GM23338 (cell line): ENCODE data around the gene NELFB. TPM values are rescaled to one million over a fixed set of nuclear protein-coding genes. Genes with fewer than 3 reads are reported as not detected.

Experiments used
- ATAC-seq: fragments of 200-7000 bp; cut with Tn5 transposase; 3 replicates; pipeline ENCODE4 v1.9.1; 2020
- DNase-seq: peaks from one replicate; pipeline ENCODE4 v3.0.0-alpha.2; 2015; ENCODE audit warnings: low spot score
- H2AFZ ChIP-seq: fragments of 200-600 bp; sonication (generic); 2 replicates; pipeline ENCODE4 v1.8.0; 2016; ENCODE audit warnings: antibody characterized with exemption, mild to moderate bottlenecking, moderate library complexity
- H3F3A ChIP-seq: fragments of 200-600 bp; sonication (generic); replicated peaks from 2 replicates; pipeline ENCODE4 v1.8.0; 2017; ENCODE audit warnings: antibody characterized with exemption, mixed run types, low read depth
- H3K27ac ChIP-seq: fragments of 200-600 bp; sonication (generic); 2 replicates; pipeline ENCODE4 v1.6.1; 2016; ENCODE audit warnings: low read depth
- H3K27me3 ChIP-seq: fragments of 200-600 bp; sonication (generic); 2 replicates; pipeline ENCODE4 v1.8.0; 2016; ENCODE audit warnings: mild to moderate bottlenecking, mixed run types, moderate library complexity; ENCODE audit not compliant: insufficient read depth
- H3K36me3 ChIP-seq: fragments of 200-600 bp; sonication (generic); 2 replicates; pipeline ENCODE4 v1.8.0; 2016; ENCODE audit warnings: mild to moderate bottlenecking; ENCODE audit not compliant: insufficient read depth
- H3K4me1 ChIP-seq: fragments of 200-600 bp; sonication (generic); 2 replicates; pipeline ENCODE4 v1.8.0; 2016; ENCODE audit warnings: mild to moderate bottlenecking, moderate library complexity; ENCODE audit not compliant: insufficient read depth
- H3K4me2 ChIP-seq: fragments of 200-600 bp; sonication (generic); 2 replicates; pipeline ENCODE4 v1.7.1; 2017; ENCODE audit warnings: mixed run types
- H3K4me3 ChIP-seq: fragments of 200-600 bp; sonication (generic); 2 replicates; pipeline ENCODE4 v1.6.1; 2016; ENCODE audit warnings: mixed run types
- H3K79me2 ChIP-seq: fragments of 200-600 bp; sonication (generic); replicated peaks from 2 replicates; pipeline ENCODE4 v1.8.0; 2017; ENCODE audit warnings: mild to moderate bottlenecking; ENCODE audit not compliant: insufficient read depth
- H3K9me2 ChIP-seq: fragments of 200-600 bp; sonication (generic); 2 replicates; pipeline ENCODE4 v1.8.0; 2017; ENCODE audit not compliant: insufficient read depth
- H4K20me1 ChIP-seq: fragments of 200-600 bp; sonication (generic); replicated peaks from 2 replicates; pipeline ENCODE4 v1.8.0; 2017; ENCODE audit warnings: mild to moderate bottlenecking; ENCODE audit not compliant: insufficient read depth
- H3K27ac Mint-ChIP-seq: 2 replicates; pipeline ENCODE4 v1.8.0; 2020; ENCODE audit warnings: inconsistent platforms, mild to moderate bottlenecking, moderate library complexity, mixed read lengths
- H3K27me3 Mint-ChIP-seq: 3 replicates; pipeline ENCODE4 v1.8.0; 2022; ENCODE audit warnings: low read depth, mild to moderate bottlenecking, moderate library complexity, mixed read lengths, inconsistent platforms; ENCODE audit not compliant: insufficient read depth, poor library complexity
- H3K36me3 Mint-ChIP-seq: 3 replicates; pipeline ENCODE4 v1.8.0; 2021; ENCODE audit warnings: low read depth, mild to moderate bottlenecking, inconsistent platforms, moderate library complexity, mixed read lengths
- H3K4me1 Mint-ChIP-seq: 3 replicates; pipeline ENCODE4 v1.8.0; 2020; ENCODE audit warnings: mild to moderate bottlenecking, inconsistent platforms, mixed read lengths
- H3K4me3 Mint-ChIP-seq: 3 replicates; pipeline ENCODE4 v1.8.0; 2021; ENCODE audit warnings: moderate library complexity, mild to moderate bottlenecking, inconsistent platforms, mixed read lengths
- H3K9me3 Mint-ChIP-seq: 3 replicates; pipeline ENCODE4 v1.8.0; 2020; ENCODE audit warnings: moderate library complexity, mild to moderate bottlenecking, inconsistent platforms, mixed read lengths
- CTCF ChIP-seq, 2 experiments: fragments of 200-600 bp in 1 of 2; sonication (generic) in 1 of 2; conservative IDR thresholded peaks; 2 replicates each; pipeline versions ENCODE4 v1.5.1 to v1.6.1; 2016 to 2017; ENCODE audit warnings: antibody characterized with exemption in 2 of 2, low read depth in 2 of 2, mild to moderate bottlenecking in 2 of 2, moderate library complexity in 1 of 2
- ETS1 ChIP-seq: IDR thresholded peaks from 2 replicates; pipeline ENCODE4 v1.6.1; 2016; ENCODE audit warnings: antibody characterized with exemption
- EZH2 ChIP-seq: fragments of 200-600 bp; sonication (generic); IDR thresholded peaks from one replicate; pipeline ENCODE4 v1.8.0; 2017; ENCODE audit warnings: antibody characterized with exemption, mild to moderate bottlenecking, low read depth; ENCODE audit not compliant: unreplicated experiment
- EZH2phosphoT487 ChIP-seq: fragments of 200-600 bp; sonication (generic); IDR thresholded peaks from one replicate; pipeline ENCODE4 v1.8.1; 2018; ENCODE audit warnings: antibody characterized with exemption; ENCODE audit not compliant: unreplicated experiment
- JUNB ChIP-seq: IDR thresholded peaks from one replicate; pipeline ENCODE4 v1.6.1; 2016; ENCODE audit warnings: antibody characterized with exemption; ENCODE audit not compliant: unreplicated experiment
- NANOG ChIP-seq: IDR thresholded peaks from 2 replicates; pipeline ENCODE4 v1.6.1; 2016; ENCODE audit warnings: antibody characterized with exemption, borderline replicate concordance
- POLR2AphosphoS5 ChIP-seq: IDR thresholded peaks from 2 replicates; pipeline ENCODE4 v1.6.1; 2016; ENCODE audit warnings: antibody characterized with exemption, low read depth
- STAT1 ChIP-seq: IDR thresholded peaks from one replicate; pipeline ENCODE4 v1.6.1; 2016; ENCODE audit warnings: antibody characterized with exemption; ENCODE audit not compliant: unreplicated experiment
- ZNF114 ChIP-seq: fragments of 250-450 bp; sonication (Bioruptor Pico); IDR thresholded peaks from 2 replicates; pipeline ENCODE4 v1.5.0; 2020; ENCODE audit warnings: mild to moderate bottlenecking, moderate library complexity
- ZNF331 ChIP-seq: fragments of 250-450 bp; sonication (Bioruptor Pico); IDR thresholded peaks from 2 replicates; pipeline ENCODE4 v1.5.0; 2020; ENCODE audit warnings: low read depth, mild to moderate bottlenecking, moderate library complexity
- polyA plus RNA-seq: library from polyadenylated mRNA; unstranded; fragments of >200 nt; fragmentation: Nextera tagmentation; extraction: Ambion mirVana; gene quantifications from 2 replicates; pipeline ENCODE4 v1.2.1, GENCODE V29; 2016
- total RNA-seq: library from RNA; depleted of rRNA; stranded (reverse); fragments of >200 nt; shearing (Covaris generic); gene quantifications from 2 replicates; pipeline ENCODE4 v1.2.3, GENCODE V29; 2014
- TF ChIP-seq, protein P1 (sequence below): IDR thresholded peaks from one replicate; pipeline ENCODE4 v1.6.1; 2018; ENCODE audit warnings: antibody characterized with exemption; ENCODE audit not compliant: unreplicated experiment

The NELFB gene
- total and polyA plus RNA-seq, 2 experiments from 2014 or later = 30.0 to 97.3 TPM

- TF ChIP-seq ZNF331 (CRISPR knock-in tag) = no peak
- no peak for TF ChIP-seq EZH2
- TF ChIP-seq EZH2phosphoT487 = no peak
Measured at GRCh38 chr9:137216188-137216965, 38.8 kb upstream of the NELFB start (continued).

GRCh38 chr9:137217276-137218211 lies 37.6 kb upstream of the NELFB start:
- 0 out of 2 replicates have a peak, but pooled peaks cover 3% of the 10 kb centered on the region for H3K4me1 ChIP-seq
- ATAC-seq (peak; percentile 66), DNase-seq (peak; percentile 89)
- 0 out of 2 replicates have a peak overlapping the region, but pooled peaks have one; percentile 38 for H3K4me2 ChIP-seq
- H3K36me3 ChIP-seq = no peaks in the 10 kb centered on the region
- H3K79me2 ChIP-seq = no peaks in the 10 kb centered on the region
- no peaks in the 10 kb centered on the region for H3K9me2 ChIP-seq
- H3K4me3 Mint-ChIP-seq = peak overlapping the region; percentile 39; the same call in 1 of the 3 replicates
- H2AFZ ChIP-seq = no peak overlapping the region
- H3K27me3 ChIP-seq = peaks cover 3% of the 10 kb centered on the region; the same call in 1 of the 2 replicates
- H3K36me3 Mint-ChIP-seq = no peaks in the 10 kb centered on the region; the same call in 1 of the 3 replicates
- no peak overlapping the region for H3K27ac Mint-ChIP-seq
- H3K27me3 Mint-ChIP-seq = no peaks in the 10 kb centered on the region
- no peaks in the 10 kb centered on the region for H3K9me3 Mint-ChIP-seq
- TF ChIP-seq POLR2AphosphoS5 (peak; percentile 30; the same call in 1 of the 2 replicates), ZNF331 (CRISPR knock-in tag) (no peak), CTCF (conservative IDR thresholded peaks at IDR 0.05; ENCODE audit: low read depth in 2 of 2) (no peak; a peak in 1 of 4 replicates), ZNF114 (CRISPR knock-in tag) (no peak)
- H3F3A ChIP-seq = 0 out of 2 replicates have a peak, but pooled peaks cover 3% of the 10 kb centered on the region
- peaks cover 7% of the 10 kb centered on the region; the same call in 2 of the 3 replicates for H3K4me1 Mint-ChIP-seq
- no peak overlapping the region for H3K4me3 ChIP-seq
- H4K20me1 ChIP-seq = no peaks in the 10 kb centered on the region; the same call in 1 of the 2 replicates
- H3K27ac ChIP-seq = 0 out of 2 replicates have a peak overlapping the region, but pooled peaks have one; percentile 32

- Histone ChIP-seq H4K20me1 (no peaks in the 10 kb centered on the region; the same call in 1 of the 2 replicates), H3K4me1 (peaks cover 3% of the 10 kb centered on the region; the same call in 1 of the 2 replicates), H3K27ac (no peak overlapping the region), H3K27me3 (peaks cover 9% of the 10 kb centered on the region; the same call in 1 of the 2 replicates), H3K4me2 (no peak overlapping the region), H3K79me2 (no peaks in the 10 kb centered on the region), H3K36me3 (no peaks in the 10 kb centered on the region), H3F3A (0 out of 2 replicates have a peak, but pooled peaks cover 3% of the 10 kb centered on the region), H3K4me3 (no peak overlapping the region), H2AFZ (no peak overlapping the region), H3K9me2 (no peaks in the 10 kb centered on the region)
- no peak for ATAC-seq
- Mint-ChIP-seq H3K27ac (no peak overlapping the region; the same call in 1 of the 2 replicates), H3K27me3 (no peaks in the 10 kb centered on the region), H3K9me3 (no peaks in the 10 kb centered on the region), H3K4me3 (no peak overlapping the region), H3K4me1 (peaks cover 7% of the 10 kb centered on the region; the same call in 2 of the 3 replicates), H3K36me3 (no peaks in the 10 kb centered on the region; the same call in 2 of the 3 replicates)
- no peak for DNase-seq
- TF ChIP-seq, protein P1, sequence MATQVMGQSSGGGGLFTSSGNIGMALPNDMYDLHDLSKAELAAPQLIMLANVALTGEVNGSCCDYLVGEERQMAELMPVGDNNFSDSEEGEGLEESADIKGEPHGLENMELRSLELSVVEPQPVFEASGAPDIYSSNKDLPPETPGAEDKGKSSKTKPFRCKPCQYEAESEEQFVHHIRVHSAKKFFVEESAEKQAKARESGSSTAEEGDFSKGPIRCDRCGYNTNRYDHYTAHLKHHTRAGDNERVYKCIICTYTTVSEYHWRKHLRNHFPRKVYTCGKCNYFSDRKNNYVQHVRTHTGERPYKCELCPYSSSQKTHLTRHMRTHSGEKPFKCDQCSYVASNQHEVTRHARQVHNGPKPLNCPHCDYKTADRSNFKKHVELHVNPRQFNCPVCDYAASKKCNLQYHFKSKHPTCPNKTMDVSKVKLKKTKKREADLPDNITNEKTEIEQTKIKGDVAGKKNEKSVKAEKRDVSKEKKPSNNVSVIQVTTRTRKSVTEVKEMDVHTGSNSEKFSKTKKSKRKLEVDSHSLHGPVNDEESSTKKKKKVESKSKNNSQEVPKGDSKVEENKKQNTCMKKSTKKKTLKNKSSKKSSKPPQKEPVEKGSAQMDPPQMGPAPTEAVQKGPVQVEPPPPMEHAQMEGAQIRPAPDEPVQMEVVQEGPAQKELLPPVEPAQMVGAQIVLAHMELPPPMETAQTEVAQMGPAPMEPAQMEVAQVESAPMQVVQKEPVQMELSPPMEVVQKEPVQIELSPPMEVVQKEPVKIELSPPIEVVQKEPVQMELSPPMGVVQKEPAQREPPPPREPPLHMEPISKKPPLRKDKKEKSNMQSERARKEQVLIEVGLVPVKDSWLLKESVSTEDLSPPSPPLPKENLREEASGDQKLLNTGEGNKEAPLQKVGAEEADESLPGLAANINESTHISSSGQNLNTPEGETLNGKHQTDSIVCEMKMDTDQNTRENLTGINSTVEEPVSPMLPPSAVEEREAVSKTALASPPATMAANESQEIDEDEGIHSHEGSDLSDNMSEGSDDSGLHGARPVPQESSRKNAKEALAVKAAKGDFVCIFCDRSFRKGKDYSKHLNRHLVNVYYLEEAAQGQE = no peak
- TF ChIP-seq STAT1 (no peak), EZH2phosphoT487 (no peak), ETS1 (no peak), JUNB (no peak), POLR2AphosphoS5 (no peak), EZH2 (no peak), ZNF331 (CRISPR knock-in tag) (no peak), NANOG (no peak), ZNF114 (CRISPR knock-in tag) (no peak)
Measured at GRCh38 chr9:137218212-137218753, 36.8 kb upstream of the NELFB start.
